ENCODE measurements around the gene TJP3.
"Not testable (repeated sequence)": the region's sequence is repeated elsewhere in the genome, so short reads cannot be mapped to it uniquely, and the experiment has no call there.

The TJP3 gene

GRCh38 chr19:3743486-3743885 lies 35.3 kb downstream of the TJP3 start:
- DNase-seq (ENCODE audit: low read depth) = no peak

- DNase-seq (ENCODE audit: low read depth) = no peak
These were observed 37.3 kb downstream of the TJP3 start for GRCh38 chr19:3745363-3746045.

DNA sequence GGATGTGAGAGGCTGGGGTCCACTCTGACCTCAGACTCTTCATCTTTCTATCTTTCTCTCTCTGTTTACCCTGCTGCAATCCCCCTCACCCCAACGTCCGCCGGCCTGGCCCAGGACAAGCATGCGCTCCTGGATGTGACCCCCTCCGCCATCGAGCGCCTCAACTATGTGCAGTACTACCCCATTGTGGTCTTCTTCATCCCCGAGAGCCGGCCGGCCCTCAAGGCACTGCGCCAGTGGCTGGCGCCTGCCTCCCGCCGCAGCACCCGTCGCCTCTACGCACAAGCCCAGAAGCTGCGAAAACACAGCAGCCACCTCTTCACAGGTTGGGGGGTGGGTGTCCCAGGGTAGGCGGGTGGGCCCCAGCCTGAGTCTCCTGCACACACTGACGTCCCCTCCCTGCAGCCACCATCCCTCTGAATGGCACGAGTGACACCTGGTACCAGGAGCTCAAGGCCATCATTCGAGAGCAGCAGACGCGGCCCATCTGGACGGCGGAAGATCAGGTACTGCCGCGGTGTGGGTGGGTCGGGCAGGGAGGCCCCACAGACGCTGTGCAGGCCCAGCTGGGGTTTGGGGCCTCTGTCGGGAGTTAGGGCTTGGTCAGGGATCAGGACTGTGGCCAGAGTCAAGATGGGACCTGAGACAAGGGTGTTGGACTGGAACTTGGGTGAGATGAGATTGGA lies 38.3 kb downstream of the TJP3 start:
- no peak for DNase-seq (ENCODE audit: low read depth)

DNA sequence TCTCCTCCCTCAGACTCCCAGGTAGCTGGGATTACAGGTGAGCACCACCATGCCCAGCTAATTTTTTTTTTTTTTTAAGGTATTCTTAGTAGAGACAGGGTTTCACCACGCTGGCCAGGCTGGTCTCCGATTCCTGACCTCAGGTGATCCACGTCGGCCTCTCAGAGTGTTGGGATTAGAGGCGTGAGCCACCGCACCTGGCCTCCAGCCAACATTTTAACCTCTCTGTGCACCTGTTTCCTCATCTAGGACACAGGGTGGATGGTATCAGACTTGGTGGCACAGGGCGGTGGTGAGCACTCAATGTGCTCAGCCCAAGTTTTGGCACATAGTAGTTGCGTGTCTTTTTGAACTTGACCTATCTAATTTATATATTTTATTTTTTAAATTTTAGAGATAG lies 40.8 kb downstream of the TJP3 start:
- DNase-seq (ENCODE audit: low read depth) = no peak

DNA sequence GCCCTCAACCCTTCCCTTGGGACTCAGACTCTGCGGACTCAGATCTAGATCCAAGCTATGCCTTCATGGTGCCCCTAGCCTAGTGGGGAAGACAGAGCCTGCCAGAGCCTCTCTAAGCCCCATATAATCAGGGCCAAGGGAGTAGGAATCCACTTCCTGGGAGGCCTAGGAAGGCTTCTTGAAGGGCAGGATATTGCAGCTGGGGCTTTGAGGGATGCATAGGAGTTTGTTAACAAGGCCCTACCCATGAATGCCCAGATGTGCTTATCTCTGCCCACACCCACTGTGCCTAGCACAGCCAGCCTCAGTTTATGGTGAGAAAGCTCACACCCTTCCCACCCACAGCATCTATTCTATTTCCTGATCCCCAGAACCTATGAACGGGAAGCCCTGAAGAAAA lies 42.0 kb downstream of the TJP3 start:
- DNase-seq (ENCODE audit: low read depth) = no peak

- DNase-seq (ENCODE audit: low read depth) = no peak
These were observed 43.1 kb downstream of the TJP3 start for GRCh38 chr19:3751236-3751635.

DNA sequence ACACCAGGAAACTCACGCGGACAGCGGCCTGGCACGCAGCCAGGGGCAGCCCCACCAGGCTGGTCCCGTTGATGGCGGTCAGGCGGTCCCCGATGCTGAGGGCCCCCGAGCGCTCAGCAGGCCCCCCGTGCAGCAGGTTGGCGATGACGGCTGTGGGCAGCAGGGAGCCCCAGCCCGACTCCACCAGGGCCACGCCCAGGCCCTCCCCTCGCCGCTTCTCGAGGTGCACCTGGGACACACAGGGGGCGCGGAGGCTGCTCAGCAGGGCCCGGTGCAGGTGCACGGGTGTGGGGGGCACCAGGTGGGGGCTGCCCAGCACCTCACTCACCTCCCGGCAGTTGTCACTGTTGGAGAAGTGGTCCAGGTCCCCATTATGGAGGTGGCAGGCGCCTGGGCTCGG lies 44.3 kb downstream of the TJP3 start:
- DNase-seq (ENCODE audit: low read depth) = no peak

DNA sequence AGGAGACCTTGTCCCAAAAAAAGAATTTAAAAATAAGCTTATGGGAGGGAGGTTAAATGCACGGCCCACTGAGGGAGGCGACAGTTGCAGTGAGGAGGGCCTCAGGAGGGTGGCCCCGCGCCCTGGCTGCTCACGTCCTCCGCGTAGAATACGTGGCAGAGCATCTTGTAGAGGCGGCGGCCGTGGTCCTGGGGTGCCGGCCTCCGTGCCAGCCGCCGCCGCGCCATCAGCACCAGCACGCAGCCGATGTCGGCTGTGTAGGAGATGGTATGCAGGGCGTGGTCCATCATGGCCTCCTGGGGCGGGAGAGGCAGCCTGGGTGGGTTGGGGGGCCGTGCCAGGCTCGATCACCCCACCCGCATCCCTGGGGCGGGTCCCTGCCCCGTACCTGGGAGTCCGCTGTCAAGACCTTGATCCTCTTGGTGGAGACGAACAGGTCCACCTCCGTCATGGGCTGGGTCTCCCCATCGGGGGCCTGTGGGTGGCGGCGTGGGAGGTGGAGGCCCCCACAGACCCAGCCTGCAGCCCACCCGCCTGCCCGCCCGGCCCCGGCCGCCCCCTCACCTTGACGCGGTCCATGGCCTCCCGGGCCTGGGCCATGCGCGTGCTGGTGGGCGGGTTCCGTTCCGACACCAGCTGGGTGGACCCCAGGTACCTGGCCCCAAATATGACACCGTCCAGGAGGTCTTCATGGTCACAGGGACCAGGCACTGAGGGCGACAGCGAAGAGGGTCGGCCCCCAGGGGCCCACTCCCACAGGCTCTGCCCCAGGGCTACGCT lies 45.6 kb downstream of the TJP3 start:
- DNase-seq (ENCODE audit: low read depth) = no peak

- not testable (repeated sequence) for DNase-seq (ENCODE audit: low read depth)
These were observed 49.5 kb downstream of the TJP3 start for GRCh38 chr19:3757705-3758104.

DNA sequence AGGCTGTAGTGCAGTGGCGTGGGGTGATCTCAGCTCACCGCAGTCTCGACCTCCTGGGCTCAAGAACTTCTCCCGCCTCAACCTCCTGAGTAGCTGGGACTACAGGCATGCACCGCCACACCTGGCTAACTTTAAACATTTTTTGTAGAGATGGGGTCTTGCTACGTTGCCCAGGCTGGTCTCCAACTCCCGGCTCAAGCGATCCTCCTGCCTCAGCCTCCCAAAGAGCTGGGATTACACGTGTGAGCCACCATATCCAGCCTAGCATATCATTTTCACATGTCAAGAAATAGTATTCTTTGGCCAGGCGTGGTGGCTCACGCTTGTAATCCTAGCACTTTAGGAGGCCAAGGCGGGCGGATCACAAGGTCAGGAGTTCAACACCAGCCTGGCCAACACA lies 50.1 kb downstream of the TJP3 start:
- DNase-seq (ENCODE audit: low read depth) = not testable (repeated sequence)

- no peak for DNase-seq (ENCODE audit: low read depth)
These were observed 51.5 kb downstream of the TJP3 start for GRCh38 chr19:3759482-3760254.

- DNase-seq (ENCODE audit: low read depth) = no peak
These were observed 52.7 kb downstream of the TJP3 start for GRCh38 chr19:3760871-3761361.

DNA sequence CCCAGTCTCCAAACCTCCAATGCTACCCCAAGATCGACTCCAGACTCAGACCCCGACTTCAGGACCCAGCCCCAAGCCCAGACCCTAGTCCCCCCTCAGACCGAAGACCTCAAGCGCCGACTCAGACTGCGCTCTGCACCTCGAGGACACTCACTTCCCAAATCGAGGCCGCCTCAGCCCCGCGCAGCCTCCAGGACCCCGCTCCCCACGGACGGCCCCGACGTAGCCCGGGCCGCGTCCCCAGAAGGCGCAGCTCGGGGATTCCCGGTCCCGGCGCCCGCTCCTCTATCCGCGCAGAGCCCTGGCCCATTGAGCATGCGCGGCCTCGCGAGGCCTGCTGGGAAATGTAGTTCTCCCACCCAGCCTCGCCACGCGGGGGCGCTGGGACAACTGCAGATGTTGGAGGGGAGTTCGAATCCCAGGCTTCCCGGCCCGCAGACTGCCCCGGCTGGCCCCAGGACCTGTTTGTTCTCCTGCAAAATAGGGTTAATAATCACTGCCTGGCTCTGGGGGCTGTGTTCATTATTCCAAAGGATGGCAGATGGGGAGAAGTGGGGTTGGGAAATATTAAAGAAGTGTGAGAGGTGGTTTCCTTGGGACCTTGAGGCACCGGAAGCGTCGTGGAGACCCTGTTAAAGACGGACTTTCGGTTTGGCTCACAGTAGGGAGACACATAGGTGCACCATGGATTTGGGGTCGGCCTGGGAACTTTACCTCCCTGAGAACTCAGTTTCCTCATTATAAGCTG lies 53.4 kb downstream of the TJP3 start, which contains the start of gene APBA3:
Gene APBA3 (minus strand): TSS at position 311 of the 748 bp plus-strand sequence. CDS start 1,428 bp downstream, outside the sequence.
- peak; percentile 30 for DNase-seq (ENCODE audit: low read depth)

GRCh38 chr19:3762130-3762473 lies 53.9 kb downstream of the TJP3 start:
- DNase-seq (ENCODE audit: low read depth) = no peak

- peak; percentile 99 for DNase-seq (ENCODE audit: low read depth)
These were observed 54.6 kb downstream of the TJP3 start, which contains the start of gene MRPL54 for GRCh38 chr19:3762501-3763459. MRPL54 (plus strand) TSS chr19:3762682; CDS start chr19:3762701, 19 bp downstream.

DNA sequence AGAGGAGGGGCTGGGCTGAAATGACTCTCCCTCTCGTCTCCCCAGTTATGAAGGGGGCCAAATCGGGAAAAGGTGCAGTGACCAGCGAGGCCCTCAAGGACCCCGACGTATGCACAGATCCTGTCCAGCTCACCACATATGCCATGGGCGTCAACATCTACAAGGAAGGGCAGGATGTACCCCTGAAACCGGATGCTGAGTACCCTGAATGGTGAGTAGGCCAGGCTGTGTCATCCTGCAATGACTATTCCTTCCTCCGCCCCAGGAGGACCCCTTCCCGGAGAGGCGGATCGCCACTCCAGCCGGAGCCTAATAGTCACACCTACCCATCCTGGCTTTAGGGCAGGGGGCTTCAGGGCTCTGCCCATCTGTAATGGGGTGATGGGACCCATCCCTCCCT lies 56.9 kb downstream of the TJP3 start:
- no peak for DNase-seq (ENCODE audit: low read depth)

- DNase-seq (ENCODE audit: low read depth) = not testable (repeated sequence)
These were observed 57.6 kb downstream of the TJP3 start for GRCh38 chr19:3765757-3766156.

GRCh38 chr19:3766520-3766919 lies 58.3 kb downstream of the TJP3 start:
- no peak for DNase-seq (ENCODE audit: low read depth)

DNA sequence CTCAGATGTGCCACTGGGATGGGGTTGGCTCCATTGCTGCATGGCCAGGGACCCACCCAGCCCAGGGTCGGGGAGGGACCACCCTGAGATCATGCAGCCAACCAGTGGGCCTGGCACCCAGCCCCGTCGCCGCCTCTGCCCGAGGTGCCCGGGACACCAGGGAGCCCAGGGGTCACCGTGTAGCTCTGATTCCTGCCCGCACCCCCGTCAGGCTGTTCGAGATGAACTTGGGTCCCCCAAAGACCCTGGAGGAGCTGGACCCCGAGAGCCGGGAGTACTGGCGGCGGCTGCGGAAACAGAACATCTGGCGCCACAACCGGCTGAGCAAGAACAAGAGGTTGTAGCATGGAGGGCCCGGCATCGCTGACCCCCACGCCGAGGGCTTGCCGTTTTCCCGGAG lies 58.9 kb downstream of the TJP3 start:
- no peak for DNase-seq (ENCODE audit: low read depth)
